ENCODE data around the gene BBLN.
A peak's percentile ranks its signal among the peaks of the same experiment; 100 is the strongest.

Gene BBLN

GRCh38 chr9:128164307-128164885 is 4.3 kb downstream of the BBLN start:
- peak; percentile 52 for DNase-seq

GRCh38 chr9:128166169-128166568 is 6.1 kb downstream of the BBLN start:
- DNase-seq: no peak

- no peak for DNase-seq
Measured at GRCh38 chr9:128167209-128167608, 7.1 kb downstream of the BBLN start.

DNA sequence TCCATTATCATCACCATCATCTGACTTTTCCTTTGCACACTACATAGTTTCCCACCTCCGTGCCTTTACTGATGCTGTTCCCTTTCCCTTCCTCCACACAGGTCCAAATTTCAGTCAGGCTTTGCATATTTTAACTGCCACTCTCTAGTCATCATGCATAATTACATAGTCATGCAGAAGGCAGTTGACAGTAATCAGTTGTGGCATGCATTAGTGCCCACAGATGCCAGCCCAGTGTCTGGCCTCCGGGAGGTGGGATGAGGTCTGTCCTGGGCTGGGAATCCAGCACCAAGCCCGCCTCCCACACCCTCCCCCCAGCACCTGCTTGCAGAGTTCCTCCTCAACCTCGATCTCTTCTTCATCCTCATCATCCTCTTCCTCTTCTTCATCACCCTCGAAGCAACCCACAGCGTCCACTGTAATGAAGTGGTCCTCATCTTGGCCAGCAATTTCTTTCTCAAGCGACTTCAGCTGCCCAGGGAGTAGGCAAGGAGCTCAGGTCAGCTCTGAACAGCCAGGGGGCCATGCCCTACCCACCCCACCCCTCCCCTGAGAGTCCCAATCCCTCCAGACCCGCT is 8.8 kb downstream of the BBLN start:
- peak; percentile 40 for DNase-seq

DNA sequence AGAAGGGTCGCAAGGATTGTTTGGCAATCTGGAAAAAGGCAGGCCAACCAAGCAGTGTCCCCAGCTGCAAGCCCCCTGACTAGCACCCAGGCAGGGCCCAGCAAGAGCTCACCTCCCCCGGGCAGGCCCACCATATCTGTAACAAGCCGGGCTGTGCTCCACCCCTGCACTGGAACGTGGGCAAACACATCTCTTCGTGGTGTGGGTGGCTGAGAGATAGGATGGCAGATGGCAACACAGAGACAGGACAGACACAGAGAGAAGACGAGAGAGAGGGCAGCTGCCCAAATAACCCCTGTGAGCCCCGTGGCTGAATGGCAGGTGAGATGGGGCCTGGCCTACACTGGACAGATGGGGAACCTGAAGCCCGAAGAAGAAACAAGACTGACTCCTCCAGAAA is 9.4 kb downstream of the BBLN start:
- DNase-seq: peak; percentile 66

DNA sequence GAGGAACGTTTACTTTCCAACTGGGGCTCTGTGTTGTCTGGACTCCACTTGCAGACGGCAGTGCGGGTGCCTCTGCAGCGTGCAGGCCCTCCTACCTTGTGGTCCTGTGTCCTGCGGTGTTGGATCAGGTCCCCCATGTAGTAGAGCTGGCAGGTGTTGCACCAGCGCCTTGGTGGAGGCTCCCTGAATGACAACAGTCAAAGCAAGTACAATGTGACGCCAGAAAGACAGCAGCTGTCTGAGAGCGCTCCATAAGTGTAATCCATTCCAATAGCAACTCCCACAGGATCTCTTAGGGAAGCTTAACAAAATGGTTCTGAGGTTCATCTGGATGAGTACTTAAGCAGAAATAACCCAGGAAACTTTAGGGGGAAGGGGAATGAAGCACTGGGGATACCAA is 9.9 kb downstream of the BBLN start:
- no peak for DNase-seq

DNA sequence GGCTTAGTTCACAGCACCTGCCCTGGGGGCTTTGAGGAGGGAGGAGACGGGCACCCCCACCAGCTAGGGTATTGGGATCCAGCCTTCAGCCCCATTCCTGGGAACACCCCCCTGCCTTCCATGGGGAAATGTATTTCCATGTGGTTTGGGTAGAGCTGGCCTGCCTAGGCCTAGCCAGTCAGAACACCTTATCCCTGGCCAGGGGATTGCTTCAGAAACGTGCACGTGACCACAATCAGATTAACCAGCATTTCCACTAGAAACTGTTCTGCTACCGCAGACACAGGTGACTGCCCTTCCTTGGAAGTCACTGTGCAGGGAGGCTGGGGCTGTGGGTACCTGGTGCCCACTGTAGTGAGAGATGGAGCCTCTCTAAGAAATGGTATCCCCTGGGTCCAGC is 14.0 kb downstream of the BBLN start:
- DNase-seq: no peak

- DNase-seq: no peak
Measured at GRCh38 chr9:128175102-128175563, 15.1 kb downstream of the BBLN start.

DNA sequence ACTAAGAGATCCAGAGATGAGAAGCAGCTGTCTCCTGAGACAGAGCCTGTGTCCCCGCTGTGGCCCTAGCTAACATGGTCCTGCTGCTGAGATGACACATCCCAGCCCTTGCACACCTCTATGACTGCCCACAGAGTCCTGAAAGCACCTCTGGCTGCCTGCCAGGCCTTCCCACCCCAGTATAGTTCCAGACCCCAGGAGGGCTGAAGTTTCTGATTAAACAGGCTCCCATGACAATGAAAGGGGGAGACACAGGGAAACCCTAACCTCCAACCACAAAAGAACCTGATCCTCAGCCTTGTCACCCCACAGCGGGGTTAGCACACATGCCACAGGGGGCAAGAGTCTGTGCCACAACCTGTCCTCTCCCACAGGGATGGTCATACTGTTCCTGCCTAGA is 15.7 kb downstream of the BBLN start:
- DNase-seq: no peak

GRCh38 chr9:128178806-128179431 is 18.9 kb downstream of the BBLN start:
- no peak for DNase-seq

DNA sequence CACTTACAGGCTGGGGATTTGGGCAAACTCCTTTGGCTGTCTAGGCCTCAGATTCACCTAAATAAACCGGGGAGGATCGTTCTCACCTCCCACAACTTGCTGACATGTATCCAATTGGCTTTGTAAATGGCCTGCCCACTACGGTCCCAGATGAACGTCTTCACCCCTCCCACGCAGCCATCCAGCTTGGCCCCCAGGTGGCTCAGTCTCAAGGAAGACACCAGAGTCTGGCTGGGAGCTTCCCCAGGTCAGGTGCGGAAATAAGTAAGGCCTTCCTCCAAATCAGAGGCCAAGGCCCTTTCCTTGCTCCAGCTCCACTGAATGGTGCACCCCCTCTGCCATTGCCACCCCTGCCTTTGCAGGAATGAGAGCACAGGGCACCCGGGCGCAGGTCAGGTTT is 19.9 kb downstream of the BBLN start:
- no peak for DNase-seq

DNA sequence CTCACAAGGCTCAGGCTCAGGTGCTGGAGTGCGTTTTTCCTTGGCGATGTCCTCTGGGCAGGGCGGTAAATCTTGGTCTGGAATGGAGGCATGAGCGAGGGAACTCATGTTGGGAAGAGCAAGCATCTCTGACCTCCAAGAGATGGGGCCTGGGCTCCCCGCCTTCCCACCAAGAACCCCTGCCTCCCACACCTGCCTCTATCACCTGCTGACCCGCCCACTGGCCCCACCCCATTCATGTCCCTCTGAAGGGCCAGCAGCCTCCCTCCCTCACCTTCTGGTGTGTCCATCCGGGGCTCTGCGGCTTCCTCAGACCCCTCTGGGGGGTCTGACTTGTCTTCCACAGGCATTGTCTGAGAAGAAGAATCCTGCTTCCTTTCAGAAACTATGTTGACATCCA is 20.4 kb downstream of the BBLN start:
- DNase-seq: no peak

DNA sequence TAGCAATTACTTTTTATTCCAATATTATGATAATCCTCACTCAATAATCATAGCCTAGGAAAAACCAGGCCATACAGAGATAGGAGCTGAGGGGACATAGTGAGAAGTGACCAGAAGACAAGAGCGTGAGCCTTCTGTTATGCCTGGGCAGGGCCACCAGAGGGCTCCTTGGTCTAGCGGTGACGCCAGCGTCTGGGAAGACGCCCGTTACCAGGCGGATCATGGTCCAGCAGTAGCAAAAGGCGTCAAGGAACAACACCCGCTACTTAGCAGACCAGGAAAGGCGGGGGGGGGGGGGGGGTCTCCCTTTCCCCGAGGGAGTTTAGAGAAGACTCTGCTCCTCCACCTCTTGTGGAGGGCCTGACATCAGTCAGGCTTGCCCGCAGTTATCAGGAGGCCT is 21.4 kb downstream of the BBLN start:
- DNase-seq: peak; percentile 28

- DNase-seq: no peak
Measured at GRCh38 chr9:128182893-128183588, 23.0 kb downstream of the BBLN start.

DNA sequence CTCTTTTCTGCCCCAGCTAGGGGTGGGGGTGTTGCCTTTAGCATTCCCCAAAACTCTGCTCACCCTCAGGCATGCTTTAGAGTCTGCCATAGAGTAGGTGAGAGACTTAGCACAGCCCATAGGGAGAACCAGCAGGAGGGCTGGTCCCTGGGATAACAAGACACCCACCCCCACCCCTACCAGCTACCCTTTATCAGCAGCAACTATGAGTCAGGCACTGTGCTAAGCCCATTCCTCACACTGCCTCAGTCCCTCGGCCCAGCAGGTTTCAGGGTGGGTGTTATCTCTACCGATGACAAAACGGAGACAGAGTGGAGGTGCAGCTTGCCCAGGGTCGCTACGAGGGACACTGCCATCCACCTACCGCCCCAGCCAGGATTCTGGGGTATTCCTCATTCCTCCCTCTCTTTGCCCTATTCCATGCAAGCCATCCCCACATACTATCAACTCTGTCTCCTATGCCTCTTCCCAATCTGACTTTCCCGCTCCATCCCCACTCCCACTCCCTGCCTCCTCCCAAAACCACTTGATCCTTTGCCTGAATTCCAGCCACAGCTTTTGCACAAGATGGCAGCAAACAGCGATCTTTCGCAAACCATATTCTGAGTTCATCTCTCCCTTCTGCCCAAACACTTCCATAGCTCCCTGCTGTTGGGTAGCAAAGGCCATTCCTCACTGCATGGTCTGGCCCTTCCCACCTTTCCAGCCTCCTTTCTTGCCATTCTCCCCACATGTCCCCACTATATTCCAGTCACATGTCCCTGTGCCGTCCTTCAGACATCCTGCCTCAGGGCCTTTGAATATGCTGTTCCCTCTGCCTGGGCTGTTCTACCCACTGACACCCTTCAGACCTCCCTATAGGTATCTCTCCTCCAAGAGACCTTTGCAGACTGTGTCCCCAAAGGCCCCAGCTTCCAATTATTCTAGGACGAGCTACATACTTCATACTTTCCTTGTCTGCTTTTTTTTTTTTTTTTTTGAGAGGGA is 26.2 kb downstream of the BBLN start:
- no peak for DNase-seq

- no peak for DNase-seq
Measured at GRCh38 chr9:128187361-128187760, 27.3 kb downstream of the BBLN start.

DNA sequence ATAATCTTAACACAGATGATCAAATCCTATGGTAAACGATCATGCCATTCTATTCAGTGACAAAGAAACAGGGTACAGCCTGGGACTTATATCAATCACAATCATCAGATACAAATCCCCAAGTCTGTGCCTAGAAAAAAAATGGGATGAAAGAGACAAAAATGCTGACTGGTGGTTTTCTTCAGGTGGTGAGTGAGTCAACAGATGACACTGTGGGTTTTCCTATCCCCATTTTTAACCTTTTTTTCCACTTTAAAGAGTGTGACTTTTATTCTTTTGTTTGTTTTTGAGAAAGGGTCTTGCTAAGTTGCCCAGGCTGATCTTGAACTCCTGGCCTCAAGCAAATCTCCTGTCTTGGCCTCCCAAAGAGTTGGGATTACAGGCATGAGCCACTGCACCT is 28.1 kb downstream of the BBLN start:
- no peak for DNase-seq

- peak; percentile 34 for DNase-seq
Measured at GRCh38 chr9:128190013-128190412, 29.9 kb downstream of the BBLN start.

- DNase-seq: no peak
Measured at GRCh38 chr9:128190516-128191405, 30.7 kb downstream of the BBLN start.

DNA sequence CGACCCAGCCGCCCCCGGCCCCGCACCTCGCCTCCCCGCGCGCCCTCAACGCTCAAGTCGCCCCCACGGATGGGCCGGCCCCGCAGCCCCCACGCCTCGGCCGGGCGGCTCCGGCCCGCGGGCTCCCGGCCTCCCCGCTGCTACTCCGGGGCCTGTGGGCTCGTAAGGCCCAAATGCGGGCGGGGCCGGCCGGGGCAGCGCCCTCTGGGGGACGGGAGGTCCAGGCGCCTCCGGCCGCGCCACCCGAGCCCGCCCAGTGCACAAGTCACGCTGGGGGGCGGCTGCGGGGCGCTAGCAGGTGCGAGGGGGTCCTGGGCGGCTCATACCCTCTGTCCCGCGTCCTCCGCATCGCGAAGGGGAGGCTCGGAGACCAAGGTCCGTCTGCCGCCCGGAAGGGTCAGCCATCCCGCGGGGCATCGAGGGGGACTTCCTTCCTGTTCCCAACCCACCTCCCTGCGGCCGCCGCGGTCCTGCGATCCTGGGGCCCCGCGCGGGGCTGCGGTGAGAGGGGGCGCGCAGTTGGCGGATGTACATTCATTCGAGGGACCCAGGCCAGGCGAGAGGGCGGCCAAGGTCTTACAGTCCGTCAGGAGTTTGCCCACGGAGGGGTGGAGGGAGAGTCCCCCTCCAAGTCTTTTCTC is 31.5 kb downstream of the BBLN start, which contains the start of gene CIZ1:
TSS of gene CIZ1 (minus strand) at position 167 of the 641 bp plus-strand sequence. CDS start 715 bp downstream, outside the sequence.
- peak; percentile 92 for DNase-seq
